GM21786 (cell line): ENCODE data around the gene FMNL2.
"Not testable (repeated sequence)": the region's sequence is repeated elsewhere in the genome, so short reads cannot be mapped to it uniquely, and the experiment has no call there.

Experiments used
- ATAC-seq: cut with Tn5 transposase; IDR thresholded peaks from one replicate; pipeline ENCODE4 v1.9.1; 2021; ENCODE audit not compliant: unreplicated experiment

FMNL2 gene

GRCh38 chr2:152372438-152372984 lies 37.5 kb downstream of the FMNL2 start:
- ATAC-seq: no peak

DNA sequence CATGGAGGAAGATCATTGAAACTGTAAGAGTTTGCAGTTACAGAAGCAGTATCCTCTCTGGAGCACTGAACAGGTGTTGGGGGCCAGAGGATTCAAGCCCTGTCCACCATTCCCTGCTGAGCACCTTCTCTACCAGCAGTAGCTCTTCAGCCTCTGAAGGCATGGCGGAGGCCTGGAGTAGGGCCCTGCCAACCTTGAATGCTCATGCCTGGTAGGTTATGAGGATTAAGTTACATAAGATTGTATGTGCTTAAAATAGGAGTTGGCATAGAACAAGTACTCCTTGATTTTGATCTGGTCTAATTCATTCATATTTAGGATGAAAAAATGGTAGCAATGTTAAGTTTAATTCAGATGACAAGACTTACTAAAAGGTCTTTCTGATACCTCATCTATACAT lies 40.2 kb downstream of the FMNL2 start:
- ATAC-seq: no peak

GRCh38 chr2:152376385-152376784 lies 41.4 kb downstream of the FMNL2 start:
- ATAC-seq: no peak

- ATAC-seq: no peak
Observed at GRCh38 chr2:152376968-152377367, 42.0 kb downstream of the FMNL2 start.

DNA sequence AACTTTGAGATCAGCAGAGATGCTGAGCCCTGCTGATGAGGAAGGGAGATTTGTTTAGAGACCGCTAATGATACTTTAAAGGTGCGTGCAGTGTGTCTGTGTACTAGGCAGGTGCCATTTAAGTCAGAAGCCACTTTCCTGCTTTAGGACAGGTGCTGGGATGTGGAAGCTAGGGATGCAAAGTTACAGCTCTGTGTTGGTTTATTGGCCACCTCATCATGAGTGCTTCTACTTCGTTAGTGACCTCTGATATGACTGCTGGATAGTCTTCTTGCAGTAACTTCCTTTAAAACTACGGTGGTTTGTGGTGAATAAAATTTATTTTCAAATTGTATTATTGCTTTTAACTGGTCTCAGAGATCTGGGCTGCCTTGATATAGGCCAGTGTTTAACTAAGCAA lies 44.1 kb downstream of the FMNL2 start:
- ATAC-seq: no peak

DNA sequence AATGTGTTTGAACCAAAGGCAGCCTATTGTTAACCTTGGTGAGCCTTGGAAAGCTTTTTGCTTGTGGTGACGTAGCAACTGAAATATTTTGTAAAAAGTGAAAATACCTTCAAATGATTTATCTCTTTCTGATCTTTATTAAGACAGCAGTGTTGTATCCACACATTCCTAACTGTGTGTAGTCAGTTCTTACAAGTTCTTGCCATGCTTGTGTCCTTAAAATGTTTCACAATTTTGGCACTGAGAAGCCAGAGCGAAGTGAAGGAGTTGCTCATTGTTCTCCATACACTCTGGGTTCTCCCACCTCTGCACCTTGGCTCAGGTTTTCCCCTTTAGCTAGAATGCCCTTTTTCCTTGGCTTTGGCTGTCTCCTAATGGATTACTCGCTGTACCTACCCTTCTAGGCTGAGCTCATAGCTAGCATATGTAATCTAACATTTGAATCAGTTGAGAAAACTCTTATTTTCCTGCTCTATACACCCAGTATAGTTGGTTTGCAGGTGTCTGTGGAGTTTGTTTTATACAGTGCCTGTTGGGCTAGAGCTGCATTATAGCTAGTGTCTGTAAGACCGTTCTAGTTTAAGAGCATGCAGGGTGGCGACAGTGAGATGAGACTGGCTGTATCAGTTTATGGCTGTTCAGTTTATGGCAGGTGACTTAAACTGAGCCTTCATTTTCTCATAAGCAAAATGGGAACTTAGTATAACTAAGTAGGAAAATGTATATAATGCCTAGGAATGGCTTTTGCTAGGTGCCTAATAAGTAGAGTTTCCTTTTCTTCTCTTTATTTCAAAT lies 45.5 kb downstream of the FMNL2 start:
- no peak for ATAC-seq

DNA sequence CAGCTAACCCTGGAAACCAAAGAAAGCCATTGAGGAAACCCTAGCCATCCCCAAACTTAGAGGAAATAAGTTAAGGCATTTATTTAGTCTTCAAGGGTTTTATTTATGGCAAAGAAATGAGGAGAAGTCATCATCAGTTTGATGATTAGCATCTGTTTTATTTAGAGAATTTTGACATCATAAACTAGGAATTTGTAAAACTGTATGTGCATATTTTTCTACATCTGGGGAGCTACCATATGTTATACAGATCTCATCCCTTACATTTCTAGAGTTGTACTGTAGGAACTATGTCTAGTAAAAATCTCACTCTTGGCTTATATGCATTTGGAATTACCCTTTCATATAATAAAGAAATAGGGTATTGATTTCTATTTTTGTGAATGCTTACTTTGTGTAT lies 48.7 kb downstream of the FMNL2 start:
- ATAC-seq: no peak

DNA sequence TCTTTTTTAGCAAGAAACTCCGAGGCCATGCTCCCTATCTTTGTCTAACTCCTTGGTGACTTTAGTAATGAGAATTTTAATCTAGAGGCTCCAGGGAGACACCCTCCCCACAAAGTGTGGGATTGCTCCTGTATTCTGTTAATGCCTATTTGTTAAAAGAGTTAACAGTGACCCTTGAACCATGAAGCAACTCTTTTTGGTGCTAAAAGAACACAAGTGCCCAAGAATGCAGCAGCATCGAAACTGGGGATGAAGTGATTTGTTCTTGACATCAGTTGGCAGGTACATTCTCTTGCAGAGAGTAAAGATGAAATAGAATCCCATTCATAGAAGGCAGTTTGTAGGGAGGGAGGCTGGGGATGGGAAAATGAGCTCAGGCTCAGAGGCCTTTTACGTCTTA lies 50.0 kb downstream of the FMNL2 start:
- ATAC-seq: no peak

DNA sequence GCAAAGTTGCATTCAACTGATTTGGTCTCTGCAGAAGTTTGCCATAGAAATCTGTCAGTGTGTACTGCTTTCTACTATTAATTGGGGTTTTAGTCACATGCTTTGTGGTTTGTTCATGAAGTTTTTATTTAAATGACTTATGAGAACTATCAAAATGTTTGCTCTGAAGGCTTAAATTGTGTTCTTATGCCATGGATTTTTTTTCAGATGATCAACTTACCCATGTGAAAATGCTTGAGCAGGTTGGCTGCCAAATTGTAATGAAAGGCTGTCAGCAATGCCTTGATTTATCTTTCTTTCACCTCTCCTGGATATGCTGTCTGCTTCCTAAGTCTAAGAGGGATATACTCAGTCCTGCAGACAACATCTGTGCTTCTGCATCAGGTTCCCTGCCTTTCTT lies 50.7 kb downstream of the FMNL2 start:
- ATAC-seq: no peak

GRCh38 chr2:152386266-152386665 lies 51.3 kb downstream of the FMNL2 start:
- no peak for ATAC-seq

DNA sequence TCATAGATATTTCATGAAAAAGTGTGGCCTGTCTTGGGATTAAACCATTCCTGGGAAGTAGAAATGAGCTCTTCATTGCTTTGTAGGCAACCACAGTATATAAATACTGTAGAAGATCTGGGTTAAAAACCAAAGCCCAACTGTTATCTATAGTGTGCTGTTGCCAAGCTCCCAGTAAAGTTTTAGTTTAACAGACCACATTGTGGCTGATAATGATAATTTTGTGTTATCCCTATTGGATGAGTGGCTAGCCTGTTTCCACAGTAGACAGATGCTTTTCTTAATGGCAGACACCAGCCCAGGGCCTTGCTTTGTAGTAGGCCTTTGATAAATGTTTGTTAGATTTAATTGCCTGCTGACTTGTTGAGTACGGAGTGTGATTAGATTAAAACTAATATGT lies 52.1 kb downstream of the FMNL2 start:
- no peak for ATAC-seq

GRCh38 chr2:152388269-152388668 lies 53.3 kb downstream of the FMNL2 start:
- ATAC-seq: not testable (repeated sequence)

- ATAC-seq: no peak
Observed at GRCh38 chr2:152389483-152389882, 54.5 kb downstream of the FMNL2 start.

- ATAC-seq: no peak
Observed at GRCh38 chr2:152390837-152391236, 55.9 kb downstream of the FMNL2 start.

DNA sequence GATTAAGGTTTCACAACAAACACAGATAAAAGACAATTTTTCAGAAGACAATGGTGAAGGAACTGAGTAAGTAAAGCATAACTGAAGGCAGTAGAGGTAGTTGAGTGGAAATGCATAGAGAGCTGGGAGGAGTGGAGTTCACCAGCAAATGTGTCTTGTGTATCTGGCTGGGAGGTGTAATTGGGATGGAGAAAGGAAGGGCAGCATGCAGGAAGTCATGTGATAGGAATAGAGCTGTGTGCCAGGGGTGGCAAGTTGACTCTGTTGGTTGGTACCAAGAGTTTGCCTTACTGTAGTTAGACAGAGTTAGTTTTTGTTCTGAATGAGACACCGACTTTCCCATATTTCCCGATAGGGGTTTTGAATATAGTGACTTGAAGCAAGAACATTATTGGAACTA lies 56.3 kb downstream of the FMNL2 start:
- no peak for ATAC-seq

DNA sequence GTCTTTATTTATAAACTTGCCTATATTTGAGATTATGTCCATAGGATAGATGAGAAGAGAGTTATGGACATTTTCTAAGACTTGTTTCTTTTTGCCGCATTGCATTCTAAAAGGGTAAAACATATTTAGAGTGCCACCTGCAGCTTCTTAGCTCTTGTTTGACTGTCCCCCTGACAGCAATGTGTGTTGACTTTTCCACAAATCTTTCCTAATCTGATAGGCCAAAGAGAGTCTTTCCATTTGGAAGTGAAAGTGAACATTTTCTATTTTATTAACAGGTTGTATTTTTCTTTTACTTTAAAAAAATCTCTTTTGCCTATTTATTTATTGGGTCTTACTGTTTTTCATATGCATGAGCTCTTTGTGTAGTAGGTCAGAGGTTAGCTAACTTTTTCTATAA lies 58.4 kb downstream of the FMNL2 start:
- ATAC-seq: no peak

GRCh38 chr2:152394326-152394725 lies 59.4 kb downstream of the FMNL2 start:
- ATAC-seq: no peak

DNA sequence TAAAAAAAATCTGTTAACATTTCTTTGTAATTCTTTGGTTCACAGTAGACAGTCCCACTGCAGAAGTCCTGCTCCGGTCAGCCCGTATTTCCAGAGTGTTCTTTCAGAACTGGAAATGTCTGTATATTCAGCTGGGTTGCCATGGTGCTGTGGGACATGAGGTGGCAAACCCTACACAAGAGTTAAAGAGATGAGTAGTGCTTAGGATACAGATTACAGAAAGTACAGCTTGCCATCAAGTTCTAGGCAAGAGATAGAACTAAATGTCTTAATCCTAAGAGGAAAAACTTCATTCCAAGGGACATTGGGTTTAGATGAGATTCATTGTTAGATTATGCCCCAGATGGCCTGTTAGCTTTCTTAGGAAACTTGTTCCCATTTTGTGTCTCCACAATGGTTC lies 60.1 kb downstream of the FMNL2 start:
- ATAC-seq: no peak

DNA sequence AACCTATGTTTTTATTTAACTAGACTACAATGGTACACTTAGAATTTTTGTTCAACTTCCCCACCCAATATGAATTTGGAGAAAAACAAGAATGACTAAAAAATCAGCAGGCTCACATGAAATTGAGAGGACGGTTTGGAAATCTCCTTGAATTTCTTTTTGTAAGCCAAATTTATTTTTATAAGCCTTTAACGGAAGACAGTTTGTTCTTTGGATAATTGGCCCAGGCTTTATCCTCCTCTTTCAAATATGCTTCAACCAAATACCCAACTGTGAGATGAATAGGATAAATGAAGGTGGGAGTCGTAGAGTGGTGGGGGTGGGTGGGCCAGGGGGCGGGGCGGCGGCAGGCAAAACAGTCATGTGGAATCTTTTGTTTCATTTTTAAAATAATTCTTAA lies 60.6 kb downstream of the FMNL2 start:
- no peak for ATAC-seq

DNA sequence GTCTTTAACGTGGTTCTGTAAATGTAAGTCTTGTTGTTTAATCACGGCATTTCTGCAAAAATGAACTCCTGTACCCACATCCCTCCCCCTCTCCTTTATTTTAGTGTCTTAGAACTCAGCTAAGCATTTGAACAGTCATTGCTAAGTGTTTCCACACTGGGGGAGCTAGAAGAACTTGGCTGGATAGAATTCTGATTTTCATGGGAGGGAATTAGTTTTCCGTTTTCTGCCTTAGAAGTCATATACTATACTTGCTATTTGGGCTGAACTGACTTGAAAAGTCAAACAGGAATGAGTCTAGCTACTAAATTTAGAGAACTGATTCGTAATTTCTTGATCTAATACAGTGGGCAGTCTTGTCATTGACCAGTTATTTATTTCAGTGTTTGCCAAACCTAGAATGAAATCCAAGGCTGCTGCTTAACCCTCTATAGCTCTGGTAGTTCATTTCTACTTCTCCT lies 61.1 kb downstream of the FMNL2 start:
- ATAC-seq: no peak

- no peak for ATAC-seq
Observed at GRCh38 chr2:152396763-152397162, 61.8 kb downstream of the FMNL2 start.

GRCh38 chr2:152399003-152399402 lies 64.0 kb downstream of the FMNL2 start:
- ATAC-seq: no peak
